H7 (cell line): ENCODE results near the gene SARS2. TPM values are rescaled to one million over a fixed set of nuclear protein-coding genes. Genes with fewer than 3 reads are reported as not detected.
A peak's percentile ranks its signal among the peaks of the same experiment; 100 is the strongest.
"Not testable (repeated sequence)": the region's sequence is repeated elsewhere in the genome, so short reads cannot be mapped to it uniquely, and the experiment has no call there.

Experiments
- DNase-seq: peaks from one replicate; pipeline ENCODE4 v3.0.0; 2012
- H3K27me3 ChIP-seq: 2 replicates; pipeline ENCODE4 v1.6.0; 2011; ENCODE audit warnings: mild to moderate bottlenecking, low read length; ENCODE audit not compliant: control insufficient read depth, insufficient read depth
- H3K36me3 ChIP-seq: replicated peaks from 2 replicates; pipeline ENCODE4 v1.5.1; 2011; ENCODE audit warnings: low read length; ENCODE audit not compliant: control insufficient read depth, insufficient read depth
- H3K4me3 ChIP-seq: 2 replicates; pipeline ENCODE4 v1.5.1; 2011; ENCODE audit warnings: low read depth, mild to moderate bottlenecking, control low read depth, low read length, moderate library complexity; ENCODE audit not compliant: insufficient read depth
- total RNA-seq: library from RNA; depleted of rRNA; stranded (reverse); fragments of >200 nt; shearing (Covaris generic); gene quantifications from 2 replicates; pipeline ENCODE4 v1.2.3, GENCODE V29; 2014; rRNA removed

The SARS2 gene
- total RNA-seq: 65.9 and 75.6 TPM in 2 replicates

- DNase-seq: peak; percentile 99
- Histone ChIP-seq H3K27me3 (no peaks in the 10 kb centered on the region), H3K4me3 (peak within 1 kb of the TSS; percentile 97), H3K36me3 (peaks cover 16% of the 10 kb centered on the region)
Observed at GRCh38 chr19:38929929-38930775, at the start of gene SARS2. Gene SARS2, minus strand, starts transcription at chr19:38930763. Its CDS starts 27 bp downstream, at chr19:38930736.

GRCh38 chr19:38979812-38980211, 49.2 kb upstream of the SARS2 start:
- no peak for DNase-seq
- H3K36me3 ChIP-seq: no peaks in the 10 kb centered on the region

GRCh38 chr19:38978326-38978689, 47.7 kb upstream of the SARS2 start:
- DNase-seq: no peak
- H3K4me3 ChIP-seq: no peak overlapping the region
- no peaks in the 10 kb centered on the region for H3K36me3 ChIP-seq
- no peaks in the 10 kb centered on the region for H3K27me3 ChIP-seq

More at GRCh38 chr19:38979812-38980211, 49.2 kb upstream of the SARS2 start:
- no peak overlapping the region for H3K4me3 ChIP-seq
- no peaks in the 10 kb centered on the region for H3K27me3 ChIP-seq

- Histone ChIP-seq H3K27me3 (no peaks in the 10 kb centered on the region), H3K4me3 (no peak overlapping the region), H3K36me3 (no peaks in the 10 kb centered on the region)
- no peak for DNase-seq
Observed at GRCh38 chr19:38977445-38978325, 47.1 kb upstream of the SARS2 start.

- Histone ChIP-seq H3K36me3 (no peaks in the 10 kb centered on the region), H3K27me3 (no peaks in the 10 kb centered on the region), H3K4me3 (peak overlapping the region; percentile 91)
- DNase-seq: no peak
Observed at GRCh38 chr19:38975861-38976271, 45.3 kb upstream of the SARS2 start.

GRCh38 chr19:38975214-38975860, 44.8 kb upstream of the SARS2 start, which contains the start of gene FBXO17:
Gene FBXO17, minus strand, starts transcription at chr19:38975742. Its CDS starts 25,423 bp downstream, at chr19:38950319.
- Histone ChIP-seq H3K27me3 (no peaks in the 10 kb centered on the region), H3K36me3 (no peaks in the 10 kb centered on the region), H3K4me3 (peak within 1 kb of the TSS; percentile 91)
- DNase-seq: peak; percentile 91

GRCh38 chr19:38974624-38975213, 44.2 kb upstream of the SARS2 start:
- Histone ChIP-seq H3K27me3 (no peaks in the 10 kb centered on the region), H3K36me3 (no peaks in the 10 kb centered on the region), H3K4me3 (peak overlapping the region; percentile 91)
- DNase-seq: no peak

- DNase-seq: no peak
- no peaks in the 10 kb centered on the region for H3K27me3 ChIP-seq
- peaks cover 1% of the 10 kb centered on the region for H3K36me3 ChIP-seq
- no peak overlapping the region for H3K4me3 ChIP-seq
Observed at GRCh38 chr19:38971672-38972071, 41.1 kb upstream of the SARS2 start.

GRCh38 chr19:38970664-38971532, 40.3 kb upstream of the SARS2 start:
- peaks cover 1% of the 10 kb centered on the region for H3K36me3 ChIP-seq
- DNase-seq: no peak
- no peak overlapping the region for H3K4me3 ChIP-seq
- no peaks in the 10 kb centered on the region for H3K27me3 ChIP-seq

- not testable (repeated sequence) for H3K36me3 ChIP-seq, H3K27me3 ChIP-seq, DNase-seq, H3K4me3 ChIP-seq
Observed at GRCh38 chr19:38966149-38966548, 35.6 kb upstream of the SARS2 start.

- Histone ChIP-seq H3K36me3 (peaks cover 1% of the 10 kb centered on the region), H3K4me3 (no peak overlapping the region), H3K27me3 (no peaks in the 10 kb centered on the region)
- no peak for DNase-seq
Observed at GRCh38 chr19:38964738-38965137, 34.2 kb upstream of the SARS2 start.

GRCh38 chr19:38959618-38960017, 29.1 kb upstream of the SARS2 start:
- H3K27me3 ChIP-seq: no peaks in the 10 kb centered on the region
- H3K4me3 ChIP-seq: no peak overlapping the region
- peaks cover 2% of the 10 kb centered on the region for H3K36me3 ChIP-seq
- no peak for DNase-seq

- Histone ChIP-seq H3K4me3 (no peak overlapping the region), H3K36me3 (peaks cover 2% of the 10 kb centered on the region), H3K27me3 (no peaks in the 10 kb centered on the region)
- no peak for DNase-seq
Observed at GRCh38 chr19:38958301-38958700, 27.7 kb upstream of the SARS2 start.
